SK-N-SH (cell line): ENCODE results near the gene RASA1.

Experiments
- GABPA ChIP-seq: IDR thresholded peaks from 2 replicates; pipeline ENCODE4 v1.4.0; 2012; ENCODE audit warnings: low read depth, mild to moderate bottlenecking
- JUND ChIP-seq: IDR thresholded peaks from 2 replicates; pipeline ENCODE4 v1.4.0; 2012
- MAX ChIP-seq: IDR thresholded peaks from 2 replicates; pipeline ENCODE4 v1.4.0; 2012; ENCODE audit warnings: low read depth
- RFX5 ChIP-seq: IDR thresholded peaks from 2 replicates; pipeline ENCODE4 v1.6.1; 2012; ENCODE audit warnings: mild to moderate bottlenecking, improper control_type of control experiment, low read length
- RXRA ChIP-seq: IDR thresholded peaks from 2 replicates; pipeline ENCODE4 v1.4.0; 2012; ENCODE audit warnings: low read depth, mild to moderate bottlenecking, borderline replicate concordance
- SIN3A ChIP-seq: IDR thresholded peaks from 2 replicates; pipeline ENCODE4 v1.6.1; 2012; ENCODE audit warnings: low read depth, mild to moderate bottlenecking, low read length, moderate library complexity, borderline replicate concordance
- TAF1 ChIP-seq: IDR thresholded peaks from 2 replicates; pipeline ENCODE4 v1.6.1; 2012; ENCODE audit warnings: low read depth, mild to moderate bottlenecking, low read length, moderate library complexity, borderline replicate concordance
- ZBTB33 ChIP-seq: IDR thresholded peaks from 2 replicates; pipeline ENCODE4 v1.4.0; 2012; ENCODE audit warnings: low read depth, borderline replicate concordance
- TF ChIP-seq, protein P1 (sequence below): fragments of 200-600 bp; sonication (generic); IDR thresholded peaks from 2 replicates; pipeline ENCODE4 v1.6.1; 2017; ENCODE audit warnings: antibody characterized with exemption, mild to moderate bottlenecking, moderate library complexity
- TF ChIP-seq, protein P2 (sequence below): IDR thresholded peaks from 2 replicates; pipeline ENCODE4; 2012

GRCh38 chr5:87411973-87412629 lies 144.4 kb downstream of the RASA1 start:
- TF ChIP-seq, protein P1, sequence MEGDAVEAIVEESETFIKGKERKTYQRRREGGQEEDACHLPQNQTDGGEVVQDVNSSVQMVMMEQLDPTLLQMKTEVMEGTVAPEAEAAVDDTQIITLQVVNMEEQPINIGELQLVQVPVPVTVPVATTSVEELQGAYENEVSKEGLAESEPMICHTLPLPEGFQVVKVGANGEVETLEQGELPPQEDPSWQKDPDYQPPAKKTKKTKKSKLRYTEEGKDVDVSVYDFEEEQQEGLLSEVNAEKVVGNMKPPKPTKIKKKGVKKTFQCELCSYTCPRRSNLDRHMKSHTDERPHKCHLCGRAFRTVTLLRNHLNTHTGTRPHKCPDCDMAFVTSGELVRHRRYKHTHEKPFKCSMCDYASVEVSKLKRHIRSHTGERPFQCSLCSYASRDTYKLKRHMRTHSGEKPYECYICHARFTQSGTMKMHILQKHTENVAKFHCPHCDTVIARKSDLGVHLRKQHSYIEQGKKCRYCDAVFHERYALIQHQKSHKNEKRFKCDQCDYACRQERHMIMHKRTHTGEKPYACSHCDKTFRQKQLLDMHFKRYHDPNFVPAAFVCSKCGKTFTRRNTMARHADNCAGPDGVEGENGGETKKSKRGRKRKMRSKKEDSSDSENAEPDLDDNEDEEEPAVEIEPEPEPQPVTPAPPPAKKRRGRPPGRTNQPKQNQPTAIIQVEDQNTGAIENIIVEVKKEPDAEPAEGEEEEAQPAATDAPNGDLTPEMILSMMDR = no peak
- TF ChIP-seq SIN3A (peak; percentile 48; the same call in 1 of the 2 replicates), RXRA (no peak), JUND (no peak), ZBTB33 (no peak), GABPA (0 out of 2 replicates have a peak, but pooled peaks have one; percentile 14), MAX (peak; percentile 39; the same call in 1 of the 2 replicates), TAF1 (no peak), RFX5 (no peak)
- TF ChIP-seq, protein P2, sequence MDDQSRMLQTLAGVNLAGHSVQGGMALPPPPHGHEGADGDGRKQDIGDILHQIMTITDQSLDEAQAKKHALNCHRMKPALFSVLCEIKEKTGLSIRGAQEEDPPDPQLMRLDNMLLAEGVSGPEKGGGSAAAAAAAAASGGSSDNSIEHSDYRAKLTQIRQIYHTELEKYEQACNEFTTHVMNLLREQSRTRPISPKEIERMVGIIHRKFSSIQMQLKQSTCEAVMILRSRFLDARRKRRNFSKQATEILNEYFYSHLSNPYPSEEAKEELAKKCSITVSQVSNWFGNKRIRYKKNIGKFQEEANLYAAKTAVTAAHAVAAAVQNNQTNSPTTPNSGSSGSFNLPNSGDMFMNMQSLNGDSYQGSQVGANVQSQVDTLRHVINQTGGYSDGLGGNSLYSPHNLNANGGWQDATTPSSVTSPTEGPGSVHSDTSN = no peak
